NCI-H1417 treated with DMSO at 0.1 percent for 48 hours (cell line): ENCODE results near the gene TCEA3.

ENCODE experiments used
- DNase-seq: peaks from one replicate; lab custom pipeline; 2025; lab: John Stamatoyannopoulos, UW

The TCEA3 gene

DNA sequence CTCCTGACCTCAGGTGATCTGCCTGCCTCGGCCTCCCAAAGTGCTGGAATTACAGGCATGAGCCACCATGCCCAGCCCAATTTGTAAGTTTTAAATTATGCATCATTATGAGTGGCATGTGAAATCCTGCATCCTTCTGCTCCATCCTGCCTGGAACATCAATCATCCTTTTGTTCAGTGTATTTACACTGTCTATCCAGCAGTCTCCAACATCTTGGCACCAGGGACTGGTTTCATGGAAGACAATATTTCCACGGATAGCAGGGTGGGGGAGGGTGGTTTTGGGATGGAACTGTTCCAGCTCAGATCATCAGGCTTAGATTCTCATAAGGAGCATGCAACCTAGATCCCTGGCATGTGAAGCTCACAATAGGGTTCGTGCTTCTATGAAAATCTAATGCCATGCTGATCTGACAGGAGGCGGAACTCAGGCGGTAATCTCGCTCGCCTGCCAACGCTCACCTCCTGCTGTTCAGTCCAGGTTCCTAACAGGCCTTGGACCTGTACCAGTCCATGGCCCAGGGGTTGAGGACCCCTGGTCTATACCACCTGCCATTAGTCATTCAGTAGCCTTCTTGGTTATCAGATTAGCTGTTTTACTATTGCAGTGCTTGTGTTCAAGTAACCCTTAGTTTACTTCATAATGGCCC lies 22.2 kb upstream of the TCEA3 start:
- no peak for DNase-seq

DNA sequence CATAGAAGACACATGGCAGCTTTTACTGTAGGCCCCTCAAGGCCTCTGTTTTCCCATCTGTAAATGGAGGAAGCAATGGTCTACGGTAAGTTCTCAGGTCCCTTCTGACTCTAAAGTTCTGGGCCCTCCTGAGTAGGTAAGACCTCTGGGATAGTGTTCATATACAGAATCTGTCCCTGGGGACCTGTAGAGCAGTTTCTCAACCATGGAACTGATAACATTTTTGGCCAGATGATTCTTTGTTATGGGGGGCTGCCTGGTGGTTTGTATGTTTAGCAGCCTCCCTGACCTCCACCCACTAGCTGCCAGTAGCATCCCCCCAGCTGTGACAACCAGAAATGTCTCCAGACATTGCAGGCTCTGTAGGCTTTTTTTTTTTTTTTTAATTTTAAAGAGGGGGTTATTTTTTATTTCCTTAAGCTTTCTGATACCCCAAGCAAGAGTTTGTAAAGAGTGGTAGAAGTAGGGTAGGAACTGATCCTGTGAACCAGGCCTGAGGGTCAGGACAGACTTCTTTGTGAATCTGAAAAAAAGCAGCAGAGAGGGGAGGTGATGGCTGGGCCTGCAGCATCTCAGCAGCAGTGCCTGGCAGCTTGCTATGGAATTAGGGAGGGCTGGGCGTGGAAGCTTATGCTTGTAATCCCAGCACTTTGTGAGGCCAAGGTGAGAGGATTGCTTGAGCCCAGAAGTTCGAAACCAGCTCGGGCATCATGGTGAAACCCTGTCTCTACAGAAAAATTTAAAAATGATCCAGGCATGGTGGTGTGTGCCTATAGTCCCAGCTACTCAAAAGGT lies 20.2 kb upstream of the TCEA3 start:
- no peak for DNase-seq

DNA sequence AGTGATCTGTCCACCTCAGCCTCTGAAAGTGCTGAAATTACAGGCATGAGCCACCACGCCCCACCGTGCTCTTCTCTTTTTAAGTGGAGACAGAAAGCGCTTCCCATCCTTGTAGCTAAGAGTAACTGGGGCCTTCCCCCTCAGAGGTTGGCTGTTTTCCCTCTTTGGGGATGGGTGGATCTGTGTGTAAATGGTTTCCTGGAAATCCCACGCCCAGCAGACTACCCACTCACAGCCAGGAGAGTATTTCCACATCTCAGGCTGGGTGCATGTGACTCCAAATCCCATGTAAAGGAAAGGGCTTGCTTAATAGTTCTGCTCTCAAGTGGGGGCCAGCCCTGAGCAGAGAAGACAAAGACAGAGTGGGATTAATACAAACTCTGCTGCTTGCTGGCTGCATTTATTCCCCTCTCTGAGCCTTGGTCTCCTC lies 19.6 kb upstream of the TCEA3 start:
- DNase-seq: no peak

DNA sequence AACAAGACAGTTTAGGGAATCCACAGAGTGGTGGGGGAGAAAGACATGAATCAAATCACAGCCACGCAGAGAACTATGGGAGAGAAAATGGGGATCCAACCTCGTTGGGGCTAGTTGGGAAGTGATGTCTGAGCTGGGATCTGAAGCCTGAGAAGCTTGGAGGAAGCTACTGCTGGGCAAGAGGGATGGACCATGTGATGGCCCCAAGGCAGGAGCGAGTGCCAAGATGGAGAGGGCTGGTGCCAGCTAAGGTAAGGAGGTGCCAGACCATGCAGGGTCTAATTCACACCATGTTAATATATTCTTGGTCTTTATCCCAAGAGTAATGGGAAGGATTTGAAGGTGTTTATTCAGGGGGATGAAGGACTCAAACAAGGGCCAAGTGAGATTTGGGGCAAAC lies 18.2 kb upstream of the TCEA3 start:
- no peak for DNase-seq

DNA sequence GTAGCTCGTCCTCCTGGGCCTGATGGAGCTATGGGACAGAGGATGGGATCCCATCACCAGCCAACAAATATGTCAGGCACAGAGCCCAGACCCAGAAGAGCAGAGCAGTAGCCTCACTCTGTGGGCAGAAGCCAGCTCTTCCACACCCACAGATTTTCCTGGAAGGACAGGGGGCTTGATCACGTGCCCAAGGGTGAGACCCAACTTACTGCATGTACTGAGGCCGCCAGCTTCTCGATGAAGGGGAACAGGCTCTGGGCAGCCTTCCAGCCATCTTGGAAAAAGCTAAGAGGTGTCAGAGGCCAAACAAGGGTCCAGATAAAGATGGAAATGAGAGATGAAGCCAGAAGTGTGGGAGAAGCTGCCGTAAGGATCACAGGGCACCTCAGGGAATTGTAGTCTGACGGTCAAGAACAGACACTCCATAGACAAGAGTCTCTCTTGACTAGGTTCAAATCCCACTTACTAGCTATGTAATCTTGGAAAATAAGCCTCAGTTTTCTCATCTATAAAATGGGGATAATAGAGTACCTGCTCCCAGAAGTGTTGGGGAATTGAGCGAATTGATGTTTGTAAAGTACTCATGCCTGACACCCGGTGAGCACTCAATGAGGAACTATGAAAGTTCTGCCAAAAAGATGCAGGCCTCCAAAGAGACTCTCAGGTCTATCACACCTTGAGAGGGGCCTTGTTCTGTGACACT lies 17.0 kb upstream of the TCEA3 start:
- DNase-seq: no peak

DNA sequence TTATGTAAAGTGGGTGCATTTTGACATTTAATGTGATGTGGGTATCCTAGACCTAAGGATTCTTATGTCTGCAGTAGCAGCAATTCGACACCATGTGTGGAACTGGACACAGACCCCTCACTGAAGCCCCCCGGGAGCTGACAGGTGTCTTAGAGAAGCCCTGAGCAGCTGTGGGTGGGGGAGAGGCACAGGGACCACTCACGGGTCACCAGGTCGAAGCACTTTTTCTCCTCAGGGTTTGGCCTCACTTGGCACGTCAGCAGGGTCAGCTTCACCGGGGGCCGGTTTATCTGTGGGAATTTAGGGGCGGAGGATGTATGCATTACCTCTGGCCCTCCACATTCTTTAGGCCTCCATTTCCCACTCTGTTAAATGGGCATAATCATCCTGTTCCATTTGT lies 14.0 kb upstream of the TCEA3 start:
- DNase-seq: no peak

DNA sequence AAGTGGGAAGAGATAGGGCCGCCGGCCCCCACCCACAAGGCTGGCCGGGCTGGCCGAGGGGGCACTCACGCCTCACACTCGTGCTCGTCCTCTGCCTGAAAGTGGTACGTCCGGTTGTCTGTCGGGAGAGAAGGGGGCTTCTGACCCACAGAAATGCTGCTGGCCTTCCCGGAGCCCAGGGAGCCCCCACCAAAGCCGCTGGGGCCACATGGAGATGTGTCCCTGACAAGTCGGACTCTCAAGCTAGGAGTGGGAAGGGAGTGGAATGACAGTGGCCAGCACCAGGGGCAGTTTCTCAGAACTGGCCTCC lies 12.8 kb upstream of the TCEA3 start:
- no peak for DNase-seq

DNA sequence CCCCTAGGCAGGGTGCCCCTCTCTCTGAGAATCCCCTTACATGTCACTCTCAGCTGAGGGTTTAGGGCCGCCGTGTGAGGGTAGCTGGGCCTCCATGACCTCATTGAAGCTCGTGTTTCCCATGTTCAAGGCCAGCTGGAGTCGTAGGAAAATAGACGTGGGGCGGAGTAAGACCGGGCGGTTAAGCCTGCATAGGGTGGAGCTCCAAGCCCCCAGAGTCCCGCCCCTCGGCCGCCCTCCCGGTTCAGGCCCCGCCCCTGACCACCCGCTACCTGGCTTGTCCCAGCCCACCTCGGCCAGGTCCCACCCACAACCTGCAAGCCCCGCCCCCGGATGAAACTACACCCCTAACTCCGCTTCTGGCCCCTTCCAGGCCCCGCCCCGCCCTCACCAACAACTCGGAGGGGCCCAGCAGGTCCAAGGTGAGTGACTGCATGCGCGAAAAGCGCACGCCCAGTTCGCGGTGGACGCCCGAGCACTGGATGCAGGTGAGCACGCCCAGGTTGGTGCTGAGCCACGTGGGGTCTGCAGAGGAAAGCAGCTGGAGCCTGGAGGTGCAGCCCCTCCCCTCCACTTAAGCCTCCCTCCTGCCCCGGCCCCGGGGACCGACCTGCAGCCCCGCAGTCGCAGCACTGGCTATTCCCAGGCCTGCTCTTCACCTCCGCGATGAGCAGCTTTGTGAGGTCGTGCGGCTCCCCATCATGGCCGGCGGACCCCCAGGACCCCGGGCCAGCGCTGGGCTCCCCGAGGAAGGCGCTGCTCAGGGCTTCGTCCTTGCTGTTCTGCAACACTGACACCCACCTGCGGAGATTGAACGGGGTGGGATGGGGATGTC lies 12.2 kb upstream of the TCEA3 start:
- DNase-seq: no peak

DNA sequence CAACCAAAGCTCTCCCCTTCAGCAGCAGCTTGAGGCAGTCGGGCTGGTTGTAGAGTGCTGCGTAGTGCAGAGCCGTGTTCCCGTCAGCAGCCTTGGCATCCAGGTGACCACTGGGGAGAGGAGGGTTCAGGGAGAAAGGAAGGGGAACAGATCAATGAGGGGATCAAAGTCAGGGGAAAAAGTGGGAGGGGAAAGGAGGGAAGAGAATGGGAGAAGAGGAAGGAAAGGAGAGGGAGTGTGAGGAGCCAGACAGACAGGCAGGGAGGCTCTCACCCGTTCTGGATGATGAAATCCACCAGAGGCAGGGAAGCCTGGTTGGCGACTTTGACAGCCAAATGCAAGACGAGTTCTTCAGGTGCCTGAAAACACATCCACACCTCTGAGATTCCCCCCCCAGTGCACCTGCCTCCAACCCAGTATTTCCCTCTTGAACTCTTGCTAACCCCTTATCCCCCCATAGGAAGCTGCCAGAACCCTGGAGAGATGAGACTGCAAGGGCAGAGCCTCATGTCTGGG lies 9.8 kb upstream of the TCEA3 start:
- DNase-seq: no peak

DNA sequence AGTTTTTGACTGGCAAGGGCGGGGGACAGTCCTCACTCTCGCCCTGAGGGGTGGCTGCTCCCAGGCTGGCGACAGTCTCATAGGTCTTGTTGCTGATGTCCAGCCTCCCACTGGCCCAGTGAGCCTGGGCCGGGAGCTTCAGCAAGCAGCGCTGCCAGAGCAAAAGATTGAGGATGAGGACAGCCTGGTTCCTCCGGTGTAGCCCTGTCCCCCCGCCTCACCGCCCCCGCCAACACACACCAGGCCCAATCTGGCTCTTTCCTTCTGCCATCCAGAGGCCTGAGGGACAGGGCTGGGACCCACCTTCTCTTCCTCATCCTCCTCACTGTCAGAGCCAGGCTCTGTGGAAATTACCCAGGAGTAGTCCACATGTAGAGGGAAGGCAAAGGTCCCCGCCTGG lies 8.6 kb upstream of the TCEA3 start:
- DNase-seq: no peak

DNA sequence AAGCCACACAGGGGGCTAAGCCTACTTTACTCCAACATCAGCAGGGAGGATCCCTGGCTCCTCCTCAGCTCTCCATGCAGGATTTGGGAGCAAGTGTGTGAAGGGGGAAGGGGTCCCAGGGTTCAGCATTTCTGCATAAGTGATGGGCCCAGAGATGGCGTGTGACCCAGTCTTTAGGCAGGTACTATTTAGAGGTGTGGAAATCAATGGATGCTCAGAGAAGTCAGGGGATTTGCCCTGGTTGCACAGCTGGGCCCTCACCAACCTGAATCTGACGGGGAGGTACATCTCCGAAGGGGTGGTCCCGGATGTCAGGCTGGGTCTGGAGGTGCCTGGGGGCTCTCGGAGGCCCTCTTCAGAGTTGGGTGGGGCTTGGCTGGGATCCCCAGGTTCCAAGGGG lies 6.9 kb upstream of the TCEA3 start:
- DNase-seq: no peak

DNA sequence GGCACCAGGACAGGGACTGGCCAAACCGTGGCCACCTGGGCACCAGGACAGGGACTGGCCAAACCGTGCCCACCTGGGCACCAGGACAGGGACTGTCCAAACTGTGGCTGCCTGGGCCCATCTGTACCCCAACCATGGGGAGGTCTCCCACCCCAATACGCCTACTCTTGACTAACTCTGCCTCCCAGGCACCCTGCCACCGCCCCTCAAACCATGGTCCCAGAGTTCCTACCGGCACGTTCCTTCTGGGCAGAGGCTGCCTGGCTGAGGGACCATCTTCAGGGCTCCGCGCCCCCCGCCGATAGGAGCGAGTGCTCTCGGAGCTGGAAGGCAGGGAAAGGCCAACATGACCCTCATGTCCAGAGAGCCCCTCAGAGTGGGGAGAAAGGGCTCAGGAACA lies 6.3 kb upstream of the TCEA3 start:
- no peak for DNase-seq

DNA sequence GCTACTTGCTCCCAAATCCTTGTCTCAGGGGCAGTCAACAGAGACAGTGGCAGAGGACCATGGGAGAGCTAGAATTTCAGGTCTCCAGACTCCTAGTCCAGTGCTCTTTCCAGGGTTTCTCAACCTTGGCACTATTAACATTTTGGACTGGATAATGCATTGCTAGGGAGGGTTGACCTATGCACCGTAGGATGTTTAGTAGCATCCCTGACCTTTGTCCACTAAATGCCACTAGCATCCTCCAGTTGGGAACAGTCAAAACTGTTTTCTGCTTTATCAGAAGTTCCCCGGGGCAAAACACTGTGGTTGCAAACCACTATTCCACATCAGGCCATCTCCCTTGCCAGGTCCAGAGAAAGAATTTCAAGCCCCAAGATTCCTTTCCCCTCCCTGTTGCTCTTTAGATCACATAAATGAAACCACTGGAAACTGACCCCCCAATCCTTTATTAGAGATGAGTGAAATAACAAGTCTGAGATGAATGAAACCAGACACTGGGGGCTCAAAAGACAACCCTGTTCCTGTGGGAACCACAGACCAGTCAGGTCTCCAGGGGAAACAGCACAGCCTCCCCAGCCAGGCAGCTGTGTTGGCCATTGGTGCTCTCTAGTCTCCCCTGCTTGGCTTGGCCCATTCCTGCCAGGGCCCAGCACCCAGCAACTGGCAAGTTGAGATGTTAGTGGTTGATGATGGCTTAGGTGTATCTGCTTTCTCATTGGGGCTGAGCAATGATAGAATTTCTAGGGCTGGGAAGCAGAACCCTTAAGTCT lies 3.8 kb upstream of the TCEA3 start:
- no peak for DNase-seq

DNA sequence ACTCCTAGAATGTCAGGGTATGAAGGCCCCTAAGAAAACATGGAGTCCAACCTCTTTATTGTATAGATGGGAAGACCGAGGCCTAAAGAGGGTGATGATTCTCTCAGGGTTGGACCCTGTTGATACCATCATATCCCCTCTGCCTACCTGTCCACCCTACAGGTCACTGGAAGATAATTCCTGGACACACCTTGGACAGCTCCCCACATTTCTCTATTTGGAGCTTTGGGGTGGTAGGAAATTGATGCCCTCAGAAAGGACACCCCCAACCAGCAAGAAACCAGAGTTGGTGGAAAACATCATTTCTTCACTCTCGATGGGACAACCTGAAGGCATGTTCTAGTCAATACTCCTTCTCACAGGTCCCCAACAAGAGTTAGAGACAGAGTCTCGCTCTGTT lies 3.0 kb upstream of the TCEA3 start:
- DNase-seq: no peak

DNA sequence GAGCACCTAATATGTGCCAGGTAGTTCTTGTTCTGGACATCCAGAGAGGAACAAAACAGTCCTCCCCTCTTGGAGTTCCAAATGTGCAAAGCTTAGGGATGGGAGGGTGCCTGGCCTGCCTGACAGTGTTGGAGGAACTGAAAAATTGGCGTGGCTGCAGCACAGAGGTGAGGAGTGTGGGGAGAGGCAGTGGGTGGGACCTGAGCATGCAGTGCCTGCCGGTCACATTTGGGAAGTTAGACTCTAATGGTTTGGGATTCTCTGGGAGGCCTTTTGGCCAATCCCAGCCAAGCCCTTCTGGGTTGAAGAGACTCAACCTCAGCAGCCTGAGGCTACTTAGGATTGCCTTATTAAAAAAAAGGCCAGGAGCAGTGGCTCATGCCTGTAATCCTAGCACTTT lies 2.3 kb upstream of the TCEA3 start:
- DNase-seq: no peak

DNA sequence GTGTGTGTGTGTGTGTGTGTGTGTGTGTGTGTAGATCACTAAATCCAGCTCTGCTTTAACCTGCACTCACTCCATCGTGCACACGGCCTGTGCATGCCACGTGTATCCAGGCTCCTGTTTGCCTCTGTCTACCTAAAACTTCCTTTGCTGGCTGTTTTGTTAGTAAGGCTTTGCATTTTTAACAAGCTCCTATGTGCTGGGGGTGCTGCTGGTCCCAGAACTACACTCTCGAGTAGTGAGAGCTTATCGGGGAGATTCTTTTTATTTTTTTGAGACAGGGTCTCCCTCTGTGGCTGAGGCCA lies 596 bp upstream of the TCEA3 start:
- no peak for DNase-seq

DNA sequence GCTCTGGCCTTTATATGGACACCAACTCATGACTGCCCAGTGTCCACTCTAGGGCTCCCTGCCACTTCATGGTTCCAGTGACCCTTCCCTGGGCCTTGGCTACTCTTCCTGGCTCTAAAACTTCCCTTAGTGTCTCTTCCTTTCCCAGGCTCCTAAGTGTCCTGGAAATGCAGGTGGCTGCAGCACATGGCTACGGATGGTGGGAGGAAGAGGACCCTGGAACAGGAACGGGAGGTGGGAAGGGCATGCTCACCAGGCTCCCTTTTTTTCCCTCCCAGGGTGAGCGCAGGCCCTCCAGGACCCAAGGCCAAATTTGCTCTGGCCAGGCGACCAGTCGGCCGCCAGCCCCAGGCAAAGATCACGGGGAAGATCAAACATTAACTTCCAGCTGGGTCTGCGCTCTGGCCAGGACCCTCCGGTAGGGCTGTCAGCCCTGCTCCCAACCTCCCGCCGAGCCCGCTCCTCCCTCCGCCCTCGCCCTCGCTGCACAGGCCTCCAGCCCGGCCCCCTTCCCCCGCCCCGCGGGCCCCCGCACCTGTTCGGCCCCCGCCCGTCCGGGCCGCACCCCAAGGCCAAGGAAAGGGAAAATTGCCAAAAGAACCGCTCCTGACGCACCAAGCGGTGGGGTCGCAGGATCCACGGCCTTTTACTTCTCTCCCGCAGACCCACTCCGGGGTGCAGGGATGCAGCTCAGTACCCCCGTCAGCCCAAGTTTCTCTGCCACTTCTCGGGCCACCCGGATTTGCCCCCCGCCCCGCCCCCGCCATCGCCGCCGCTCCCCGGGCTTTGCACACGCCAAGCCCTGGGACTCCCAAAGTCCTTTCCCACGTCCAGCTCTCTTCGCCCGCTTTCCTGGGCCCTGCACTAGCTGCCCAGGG lies 894 bp downstream of the TCEA3 start:
- DNase-seq: no peak

DNA sequence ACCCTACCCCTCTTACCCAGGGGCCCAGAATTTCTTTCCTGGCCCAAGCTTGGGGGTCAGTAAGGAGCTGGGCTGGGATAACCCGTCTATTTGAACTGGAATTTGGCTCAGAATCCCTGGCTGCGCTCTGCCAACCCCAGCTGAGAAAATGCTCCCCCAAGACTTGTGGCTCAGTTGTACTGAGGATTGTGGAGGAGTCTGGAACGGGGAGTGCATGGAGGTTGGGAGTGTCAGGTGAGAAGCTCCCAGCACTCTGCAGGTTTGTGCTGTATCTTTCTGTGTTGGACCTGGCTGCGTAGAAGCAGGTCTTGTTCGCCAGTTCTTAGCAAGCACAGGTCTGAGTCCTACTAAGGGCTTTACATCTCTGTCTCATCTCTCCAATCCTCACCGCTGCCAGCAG lies 1.6 kb downstream of the TCEA3 start:
- no peak for DNase-seq

DNA sequence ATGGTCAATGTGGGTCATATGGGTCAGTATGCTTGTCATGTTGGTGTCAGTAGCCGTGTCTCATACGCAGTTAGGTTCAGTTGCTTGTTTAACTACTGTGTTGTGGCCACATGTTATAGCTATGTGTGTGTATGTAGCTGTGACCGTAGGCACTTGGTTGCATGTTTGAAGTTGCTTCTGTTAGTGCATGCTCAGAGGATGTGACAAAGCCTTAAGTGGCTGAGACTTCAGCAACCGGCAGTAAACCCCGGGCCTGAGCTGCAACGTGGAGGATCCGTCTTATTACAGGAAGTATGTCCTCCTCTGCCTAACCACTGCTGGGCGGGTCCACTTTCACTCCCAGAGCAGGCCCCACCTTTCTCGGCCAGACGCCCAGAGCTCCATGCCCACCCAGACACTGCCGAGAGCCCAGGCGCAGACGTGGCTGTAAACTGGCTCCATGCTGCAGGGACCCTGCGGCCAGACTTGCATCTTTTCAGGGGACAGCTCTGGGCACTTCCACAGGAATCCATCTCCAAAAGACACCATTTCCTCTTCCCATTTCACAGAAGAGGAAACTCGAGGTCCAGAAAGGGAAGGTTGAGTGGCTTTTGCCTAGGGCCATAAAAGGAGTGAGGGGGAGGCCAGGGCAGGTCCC lies 2.2 kb downstream of the TCEA3 start:
- DNase-seq: no peak

DNA sequence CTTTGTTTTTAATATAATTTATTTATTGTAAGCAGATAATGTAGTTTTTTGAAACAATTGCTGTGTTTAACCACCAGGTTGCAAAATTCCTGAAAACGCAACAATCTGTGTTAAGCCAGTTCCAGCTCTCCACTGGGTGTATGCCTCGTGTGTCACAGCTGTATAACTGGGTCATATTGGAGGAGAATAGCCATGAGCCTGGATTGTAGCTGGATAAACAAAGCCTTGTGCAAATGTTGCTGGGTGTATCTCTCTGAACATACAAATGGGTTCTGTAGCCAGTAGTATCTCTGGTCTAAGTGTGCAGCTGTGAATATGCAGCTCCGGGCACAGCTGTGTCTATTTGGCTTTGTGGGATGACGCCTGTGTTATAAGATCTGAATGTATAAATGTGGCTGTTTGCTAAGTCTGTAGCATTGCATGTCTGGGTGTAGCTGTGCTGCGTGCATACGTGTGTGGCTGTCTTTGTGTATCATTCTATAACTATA lies 2.8 kb downstream of the TCEA3 start:
- DNase-seq: no peak
